HepG2 (cell line): ENCODE results near the gene R3HDM4. TPM values are rescaled to one million over a fixed set of nuclear protein-coding genes. Genes with fewer than 3 reads are reported as not detected.

ENCODE experiments used
- ARNT2 ChIP-seq: sonication (generic); formaldehyde crosslinking; IDR thresholded peaks from 2 replicates; pipeline ENCODE4 v1.8.0; 2022; ENCODE audit warnings: mild to moderate bottlenecking, low read depth, missing genetic modification reagents, moderate library complexity
- KLF16 ChIP-seq, 2 experiments: sonication (generic) in 1 of 2; formaldehyde crosslinking in 1 of 2; IDR thresholded peaks; 2 replicates each; pipeline versions ENCODE4 v1.6.1 to v1.8.0; 2016 to 2023; ENCODE audit warnings: missing genetic modification reagents in 2 of 2, missing compliant biosample characterization in 1 of 2
- MTA1 ChIP-seq: sonication (generic); formaldehyde crosslinking; IDR thresholded peaks from 2 replicates; pipeline ENCODE4 v1.4.0; 2020; ENCODE audit warnings: missing genetic modification reagents, mild to moderate bottlenecking, borderline replicate concordance
- POLR2A ChIP-seq, 2 experiments: IDR thresholded peaks; 2 replicates each; pipeline ENCODE4 v1.6.1; 2011; ENCODE audit warnings: low read depth in 2 of 2, low read length in 2 of 2, mild to moderate bottlenecking in 1 of 2, moderate library complexity in 1 of 2; ENCODE audit not compliant: insufficient read depth in 1 of 2
- POLR2G ChIP-seq: fragments of 200-400 bp; formaldehyde crosslinking; IDR thresholded peaks from 2 replicates; pipeline ENCODE4 v1.6.1; 2018; ENCODE audit warnings: mild to moderate bottlenecking, low read depth, low read length, moderate library complexity
- RBFOX2 ChIP-seq: fragments of 200-400 bp; formaldehyde crosslinking; IDR thresholded peaks from 2 replicates; pipeline ENCODE4 v1.6.1; 2017; ENCODE audit warnings: low read depth, mild to moderate bottlenecking, low read length
- SETDB1 ChIP-seq: sonication (generic); formaldehyde crosslinking; IDR thresholded peaks from 2 replicates; pipeline ENCODE4 v1.5.1; 2020; ENCODE audit warnings: missing genetic modification reagents, mild to moderate bottlenecking, borderline replicate concordance
- SNAPC4 ChIP-seq: sonication (generic); formaldehyde crosslinking; IDR thresholded peaks from 2 replicates; pipeline ENCODE4 v1.4.0; 2020; ENCODE audit warnings: mild to moderate bottlenecking, missing genetic modification reagents
- ZBTB10 ChIP-seq: sonication (generic); formaldehyde crosslinking; IDR thresholded peaks from 2 replicates; pipeline ENCODE4 v1.4.0; 2020; ENCODE audit warnings: missing genetic modification reagents, borderline replicate concordance
- ZFP36 ChIP-seq: fragments of 150-350 bp; IDR thresholded peaks from 2 replicates; pipeline ENCODE4 v1.6.1; 2018; ENCODE audit warnings: borderline replicate concordance, low read length, low read depth; ENCODE audit not compliant: partially characterized antibody
- ZIK1 ChIP-seq: sonication (generic); formaldehyde crosslinking; IDR thresholded peaks from 2 replicates; pipeline ENCODE4 v1.5.0; 2020; ENCODE audit warnings: mild to moderate bottlenecking, low read depth, missing genetic modification reagents, borderline replicate concordance
- ZNF24 ChIP-seq: fragments of 450-650 bp; IDR thresholded peaks from 2 replicates; pipeline ENCODE4 v1.6.1; 2017; ENCODE audit warnings: antibody characterized with exemption, mild to moderate bottlenecking
- ZNF563 ChIP-seq: sonication (generic); formaldehyde crosslinking; IDR thresholded peaks from 2 replicates; pipeline ENCODE4 v1.8.0; 2022; ENCODE audit warnings: mild to moderate bottlenecking, moderate library complexity, missing genetic modification reagents
- ZNF687 ChIP-seq: sonication (generic); formaldehyde crosslinking; IDR thresholded peaks from 2 replicates; pipeline ENCODE4 v1.5.1; 2020; ENCODE audit warnings: mild to moderate bottlenecking, missing genetic modification reagents, moderate library complexity
- ZNF879 ChIP-seq: sonication (generic); formaldehyde crosslinking; IDR thresholded peaks from 2 replicates; pipeline ENCODE4 v1.8.1; 2023; ENCODE audit warnings: missing genetic modification reagents
- ZSCAN25 ChIP-seq: sonication (generic); formaldehyde crosslinking; IDR thresholded peaks from 2 replicates; pipeline ENCODE4 v1.8.0; 2022; ENCODE audit warnings: mild to moderate bottlenecking, missing genetic modification reagents
- polyA plus RNA-seq, 8 experiments: library from polyadenylated mRNA; depleted of rRNA in 3 of 8; stranded (reverse) in 7 of 8; unstranded in 1 of 8; fragments of >200 nt; fragmentation: Illumina TruSeq in 4 of 8; extraction: Trizol in 4 of 8; gene quantifications; 2 replicates each; pipeline versions ENCODE4 v1.2.1 to v1.2.3, GENCODE V29; 2011 to 2016; ENCODE audit warnings: low read depth in 4 of 8, missing spikeins in 1 of 8, mixed read lengths in 1 of 8; ENCODE audit not compliant: insufficient read depth in 1 of 8
- total RNA-seq, 5 experiments: library from RNA; depleted of rRNA; stranded (reverse); fragments of >200 nt; fragmentation: Illumina TruSeq; extraction: Trizol; gene quantifications; 2 replicates each; pipeline ENCODE4 v1.2.3, GENCODE V29; 2016; ENCODE audit warnings: low read depth in 1 of 5

R3HDM4 gene
- total and polyA plus RNA-seq, 2 of the 13 experiments (the other 11 are each of a cell fraction or from before 2014, with no cell fraction given): 26.2 to 26.9 TPM

GRCh38 chr19:913080-913748, at the start of gene R3HDM4 (continued):
- TF ChIP-seq SNAPC4 (CRISPR knock-in tag) (peak; percentile 34; the same call in 1 of the 2 replicates), ZNF687 (CRISPR knock-in tag) (peak; percentile 63), POLR2A (IDR thresholded peaks at IDR 0.05; ENCODE audit: insufficient read depth in 1 of 2, low read depth in 2 of 2, low read length in 2 of 2) (peak in 1 of 2 experiments; percentile 73; a peak in 2 of 4 replicates), ZFP36 (no peak), MTA1 (CRISPR knock-in tag) (peak; percentile 51; the same call in 1 of the 2 replicates), SETDB1 (CRISPR knock-in tag) (no peak), ZIK1 (CRISPR knock-in tag) (no peak), ZNF563 (0 out of 2 replicates have a peak, but pooled peaks have one; percentile 47), ZSCAN25 (CRISPR knock-in tag) (0 out of 2 replicates have a peak, but pooled peaks have one; percentile 48), ARNT2 (no peak), KLF16 (CRISPR knock-in tag; IDR thresholded peaks at IDR 0.05) (peak in 1 of 2 experiments; percentile 56; a peak in 1 of 4 replicates), POLR2G (peak; percentile 60; the same call in 1 of the 2 replicates), RBFOX2 (peak; percentile 67), ZNF879 (peak; percentile 60; the same call in 1 of the 2 replicates), ZNF24 (no peak), ZBTB10 (CRISPR knock-in tag) (no peak)
